RCC 7860 (cell line): ENCODE results near the gene ACTL8.
"Not testable (repeated sequence)": the region's sequence is repeated elsewhere in the genome, so short reads cannot be mapped to it uniquely, and the experiment has no call there.

Experiments
- DNase-seq: peaks from one replicate; pipeline ENCODE4 v3.0.0-alpha.2; 2015; ENCODE audit warnings: low spot score
- FAIRE-seq: peaks from 2 replicates; lab custom pipeline; 2012; peaks lifted over from hg19 to GRCh38; lab: Jason Lieb, UNC

Gene ACTL8

GRCh38 chr1:17734609-17735008 lies 20.5 kb upstream of the ACTL8 start:
- no peak for DNase-seq
- FAIRE-seq, result no peak

DNA sequence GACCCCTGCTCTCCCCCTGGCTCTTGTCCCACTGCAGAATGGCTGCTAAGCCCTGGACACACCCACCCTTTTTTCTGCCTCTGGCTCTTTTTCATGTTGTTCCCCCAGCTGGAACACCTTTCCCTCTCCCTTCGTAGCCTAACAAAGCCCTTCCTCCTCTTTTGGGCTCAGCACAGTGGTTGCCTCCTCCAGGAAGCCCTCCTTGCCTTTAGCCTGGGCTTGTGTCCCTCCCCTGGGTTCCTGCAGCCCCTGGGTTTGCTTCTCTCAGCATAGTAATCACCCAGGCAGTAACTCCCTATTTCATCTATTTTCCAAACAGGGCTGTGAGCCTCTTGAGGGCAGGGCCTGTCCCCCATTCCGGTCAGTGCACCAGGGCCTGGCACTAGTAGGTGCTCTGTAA lies 19.8 kb upstream of the ACTL8 start:
- FAIRE-seq, result no peak

GRCh38 chr1:17735793-17736192 lies 19.3 kb upstream of the ACTL8 start:
- FAIRE-seq (no peak), DNase-seq (no peak)

More for the DNA sequence above, 19.8 kb upstream of the ACTL8 start:
- DNase-seq, result no peak

DNA sequence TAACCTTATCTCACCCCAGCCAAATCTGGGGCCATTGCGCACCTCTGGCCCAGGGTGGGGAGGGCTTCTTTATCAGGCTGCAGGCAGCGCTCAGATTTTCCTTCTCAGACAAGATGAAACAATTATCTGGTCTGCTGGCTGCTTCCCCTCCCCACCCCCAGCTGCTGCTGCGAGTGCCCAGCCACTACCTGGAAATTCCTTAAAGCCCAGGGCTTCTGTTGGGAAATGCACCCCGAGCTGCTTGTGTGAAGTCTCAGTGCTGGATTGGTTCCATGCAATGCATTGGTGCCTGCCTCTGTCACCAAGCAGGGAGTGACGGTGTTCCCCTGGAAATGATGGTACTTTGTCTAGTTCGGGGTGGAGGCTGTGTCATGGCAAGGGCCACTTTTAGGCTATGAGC lies 18.5 kb upstream of the ACTL8 start:
- DNase-seq (no peak), FAIRE-seq (no peak)

GRCh38 chr1:17739050-17739449 lies 16.1 kb upstream of the ACTL8 start:
- DNase-seq (no peak), FAIRE-seq (no peak)

DNA sequence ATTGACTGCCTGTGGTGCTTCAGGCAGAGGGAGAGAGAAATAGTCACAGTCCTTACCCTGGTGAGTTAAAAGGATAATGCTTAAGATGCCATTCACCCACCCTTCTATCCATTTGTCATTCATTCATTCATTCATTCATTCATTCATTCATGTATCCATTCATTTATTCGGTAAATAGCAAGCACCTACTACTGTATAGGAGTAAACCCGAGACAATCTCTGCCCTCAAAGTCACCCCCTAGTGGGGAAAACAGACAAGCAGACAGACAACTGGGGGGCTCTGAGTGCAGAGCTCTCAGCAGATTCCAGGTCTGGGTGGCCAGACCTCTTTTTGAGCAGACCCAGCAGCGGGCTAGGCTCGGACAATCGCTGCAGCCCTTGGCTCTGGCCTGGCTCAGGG lies 14.1 kb upstream of the ACTL8 start:
- FAIRE-seq, result no peak
- DNase-seq, result no peak

GRCh38 chr1:17742583-17742982 lies 12.6 kb upstream of the ACTL8 start:
- DNase-seq, result no peak
- no peak for FAIRE-seq

DNA sequence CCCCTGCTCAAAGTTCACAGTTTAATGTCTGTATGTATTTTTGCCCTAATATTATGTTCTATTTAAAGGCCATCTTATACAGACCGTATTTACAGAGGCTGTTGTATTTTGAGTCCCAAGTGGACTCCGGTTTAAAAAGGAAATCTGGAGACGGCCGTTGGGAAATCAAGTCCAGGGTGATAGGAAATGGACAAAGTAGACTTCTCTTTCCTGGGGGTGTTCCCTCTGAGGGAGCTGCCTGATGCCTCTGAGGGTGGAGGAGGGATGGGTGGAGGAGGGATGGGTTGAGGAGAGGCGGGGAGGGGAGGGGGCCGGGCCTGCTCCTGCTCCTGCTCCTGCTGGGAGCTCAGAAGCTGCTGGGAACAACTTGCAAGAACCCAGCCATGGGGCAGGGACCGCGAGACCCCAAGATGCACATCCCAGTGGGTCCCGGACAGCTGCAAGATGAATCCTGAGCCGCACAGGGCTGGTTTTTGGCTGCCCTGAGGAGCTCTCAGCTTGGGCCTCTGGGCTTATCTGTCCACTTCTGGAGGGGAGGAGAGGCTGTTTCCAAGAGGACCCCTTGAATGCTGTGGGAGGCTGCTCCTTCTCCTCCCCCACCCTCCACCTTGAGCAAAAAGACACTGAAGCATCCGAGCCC lies 12.0 kb upstream of the ACTL8 start:
- DNase-seq (no peak), FAIRE-seq (no peak)

DNA sequence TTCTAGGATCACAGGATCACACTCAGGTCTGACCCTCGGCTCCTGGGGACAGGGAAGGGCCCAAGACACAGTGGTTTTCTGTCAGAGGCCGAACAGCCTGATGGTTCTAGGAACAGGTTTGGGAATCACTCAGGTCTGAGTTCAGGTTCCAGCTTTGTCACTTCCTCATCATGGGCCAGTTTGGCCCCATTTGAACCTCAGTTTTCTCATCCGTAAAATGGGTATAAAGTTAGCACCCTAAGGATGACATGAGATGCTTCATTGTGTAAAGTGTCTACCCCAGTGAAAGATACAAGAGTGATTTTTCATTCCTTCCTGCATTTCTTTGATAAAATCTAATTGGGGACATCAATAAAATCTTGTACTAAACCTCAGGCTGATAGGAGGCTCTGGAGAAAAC lies 11.2 kb upstream of the ACTL8 start:
- DNase-seq, result no peak
- FAIRE-seq, result no peak

DNA sequence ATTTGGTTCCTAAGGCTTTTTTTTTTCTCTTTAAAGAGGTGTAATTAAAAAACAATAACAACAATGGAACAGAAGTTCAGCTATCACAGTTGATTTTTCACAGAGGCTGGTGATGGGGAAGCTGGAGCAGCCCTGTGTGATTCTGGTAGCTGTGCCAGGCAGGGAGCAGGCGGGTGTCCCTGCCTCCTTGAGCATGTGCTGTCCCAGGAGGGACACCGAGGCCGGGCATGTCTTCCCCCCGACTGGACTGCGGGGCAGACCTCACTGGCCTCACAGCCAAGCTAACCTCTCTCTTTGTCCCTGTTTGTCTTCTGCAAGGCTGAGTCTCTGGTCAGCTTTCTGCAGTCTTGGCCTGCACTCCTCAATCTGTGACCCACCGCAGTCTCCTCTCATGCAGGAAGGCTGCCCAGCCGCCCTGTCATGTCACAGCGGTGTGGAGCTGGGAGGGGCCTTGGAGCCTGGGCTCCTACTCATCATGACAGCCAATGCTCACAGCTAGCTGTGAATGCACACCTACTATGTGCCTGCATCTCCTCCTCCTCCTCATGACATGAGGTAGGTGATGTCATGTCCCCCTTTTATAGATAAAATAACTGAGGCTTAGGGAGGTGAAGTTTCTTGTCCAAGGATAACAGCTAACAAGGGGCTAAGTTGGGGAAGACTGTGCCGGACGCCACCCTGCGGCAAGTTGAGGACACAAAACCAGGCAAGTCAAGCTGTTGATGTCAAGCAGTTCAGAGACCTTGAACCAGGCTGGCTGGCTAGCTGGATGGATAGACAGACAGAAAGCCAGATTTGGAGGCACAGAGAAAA lies 10.3 kb upstream of the ACTL8 start:
- DNase-seq (no peak), FAIRE-seq (no peak)

DNA sequence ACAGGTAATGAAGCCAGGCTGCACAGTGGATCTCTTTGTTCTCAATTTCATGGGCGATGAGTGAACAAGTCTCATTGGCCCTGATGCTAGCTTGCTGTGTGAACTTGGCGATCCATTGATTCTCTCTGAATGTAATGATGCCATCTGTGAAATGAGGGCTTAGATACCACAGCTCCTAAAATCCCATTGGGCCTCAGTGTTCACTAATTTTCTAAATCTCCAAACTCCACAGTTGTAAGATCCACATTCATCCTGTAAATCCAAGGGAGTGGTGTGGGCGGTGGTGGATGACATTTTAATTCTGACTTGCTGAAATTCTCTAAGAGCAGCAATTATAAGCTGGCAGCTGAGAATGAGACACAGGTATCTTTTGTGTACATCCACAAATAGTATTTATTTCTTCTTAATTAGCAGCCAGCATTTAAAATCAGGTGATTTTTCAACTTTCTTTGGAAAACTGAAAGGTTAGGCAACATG lies 9.6 kb upstream of the ACTL8 start:
- DNase-seq (no peak), FAIRE-seq (no peak)

- DNase-seq, FAIRE-seq: not testable (repeated sequence)
Measured at GRCh38 chr1:17746281-17746680, 8.9 kb upstream of the ACTL8 start.

DNA sequence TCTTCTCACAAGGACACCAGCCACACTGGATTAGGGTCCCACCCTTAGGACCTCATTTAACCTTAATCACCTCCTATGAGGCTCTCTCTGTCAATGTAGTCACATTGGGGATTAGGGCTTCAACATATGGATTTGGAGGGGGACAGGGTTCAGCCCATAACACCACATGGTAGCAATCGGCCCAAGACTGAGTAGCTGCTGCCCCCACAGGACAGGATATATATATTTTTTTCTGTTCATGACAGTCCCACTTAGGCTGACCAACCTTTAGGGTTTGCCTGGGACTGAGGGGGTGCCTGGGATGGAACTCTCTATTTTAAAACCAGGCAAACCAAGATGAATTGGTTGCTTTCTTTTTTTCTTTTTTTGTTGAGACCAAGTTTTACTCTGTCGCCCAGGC lies 8.2 kb upstream of the ACTL8 start:
- DNase-seq, result no peak
- FAIRE-seq, result no peak

DNA sequence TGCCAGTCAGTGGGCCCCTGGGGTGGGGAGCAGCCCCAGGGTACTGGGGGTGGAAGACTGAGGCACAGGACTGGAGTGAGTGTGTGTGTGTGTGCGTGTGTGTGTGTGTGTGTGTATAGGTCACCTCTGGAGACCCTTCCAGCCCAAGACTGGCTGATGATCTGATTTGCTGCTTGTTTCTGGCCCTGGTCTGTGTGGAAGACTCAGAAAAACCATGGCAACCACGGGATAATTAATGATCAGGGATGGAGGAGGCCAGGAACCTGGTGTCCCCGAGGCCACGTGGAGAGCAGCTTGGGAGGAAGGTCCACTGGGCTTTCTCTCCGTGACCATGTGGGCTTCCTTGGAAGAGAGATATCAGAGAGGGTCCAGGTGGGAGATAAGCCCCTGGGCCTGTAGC lies 4.8 kb upstream of the ACTL8 start:
- FAIRE-seq (no peak), DNase-seq (no peak)

- FAIRE-seq (no peak), DNase-seq (no peak)
Measured at GRCh38 chr1:17752356-17752755, 2.8 kb upstream of the ACTL8 start.

DNA sequence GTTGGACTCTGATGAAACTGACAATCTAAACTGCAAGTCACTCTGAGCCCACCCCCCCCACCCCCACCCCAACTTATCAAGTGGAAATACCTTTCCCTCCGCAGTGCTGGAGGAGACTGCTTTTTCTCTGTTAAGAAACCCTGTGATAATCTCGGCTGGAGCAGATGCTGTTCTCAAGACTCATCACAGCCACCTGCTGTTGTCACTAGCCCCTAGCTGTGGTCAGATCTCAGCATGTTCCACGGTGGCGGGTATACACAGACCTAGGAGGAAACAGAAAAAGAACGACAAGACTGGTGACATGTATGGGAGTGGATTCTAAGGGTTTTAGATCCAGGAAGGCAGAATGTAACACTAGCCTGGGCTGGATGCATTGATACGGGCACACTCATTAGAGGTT lies 2.3 kb downstream of the ACTL8 start:
- FAIRE-seq (no peak), DNase-seq (no peak)

GRCh38 chr1:17759114-17759513 lies 4.0 kb downstream of the ACTL8 start:
- FAIRE-seq (no peak), DNase-seq (no peak)

DNA sequence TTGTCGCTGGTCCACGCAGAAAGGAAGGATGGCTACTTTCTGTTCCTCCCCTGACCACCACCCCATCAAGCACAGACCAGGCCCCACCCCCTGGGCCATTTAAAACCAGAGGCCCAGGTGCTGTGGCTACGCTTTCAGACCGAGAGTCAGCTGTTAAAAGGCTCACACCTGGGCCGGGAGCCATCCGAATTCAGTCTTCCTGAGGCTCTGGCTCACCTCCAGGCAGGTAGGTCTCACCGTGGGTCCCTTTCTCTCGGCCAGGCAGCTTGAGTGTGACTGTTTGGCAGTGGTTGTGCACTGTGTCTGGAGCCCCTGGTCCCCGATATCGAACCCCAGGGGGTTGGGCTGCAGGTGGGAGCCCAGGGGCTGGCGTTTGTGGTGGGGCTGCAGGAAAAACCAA lies 7.2 kb downstream of the ACTL8 start:
- DNase-seq (no peak), FAIRE-seq (no peak)

GRCh38 chr1:17763417-17763816 lies 8.3 kb downstream of the ACTL8 start:
- DNase-seq (no peak), FAIRE-seq (no peak)

DNA sequence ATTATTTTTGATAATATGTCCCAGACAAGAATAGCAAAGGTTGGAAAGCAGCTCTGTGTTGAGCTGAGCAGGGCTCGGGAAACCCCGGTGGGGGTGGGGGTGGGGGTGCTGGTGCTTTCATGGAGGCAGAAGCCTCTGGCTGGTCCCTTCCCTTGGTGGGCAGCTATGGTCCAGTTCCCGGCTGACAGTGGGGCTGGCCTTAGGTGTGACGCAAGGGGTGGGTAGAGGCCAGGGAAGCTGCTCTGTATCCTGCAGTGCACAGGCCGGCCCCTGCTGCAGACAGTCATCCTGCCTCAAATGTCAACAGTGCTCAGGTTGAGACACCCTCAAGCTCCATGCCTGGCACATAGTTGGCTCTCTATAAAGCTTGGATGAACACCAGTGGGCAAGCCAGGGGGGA lies 8.9 kb downstream of the ACTL8 start:
- DNase-seq (no peak), FAIRE-seq (no peak)

DNA sequence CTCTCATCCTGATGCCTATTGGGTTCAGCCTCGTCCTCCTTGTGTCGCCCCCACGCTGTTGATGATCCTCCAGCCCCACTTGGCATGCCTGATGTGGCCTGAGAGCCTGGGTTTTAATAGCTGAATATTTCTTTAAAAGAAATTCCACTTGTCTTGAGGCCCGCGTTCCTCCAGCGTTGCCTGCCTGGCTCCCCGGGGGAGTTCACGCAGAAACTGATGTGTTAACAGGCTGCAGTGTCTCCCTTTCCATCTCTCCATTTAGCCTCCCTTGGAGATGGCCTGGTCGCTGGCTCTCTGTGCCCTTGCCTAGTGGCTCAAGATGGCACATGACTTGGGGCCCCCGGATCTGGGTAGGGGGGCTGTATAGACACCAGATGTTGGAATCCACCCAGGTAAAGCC lies 9.5 kb downstream of the ACTL8 start:
- no peak for DNase-seq
- no peak for FAIRE-seq
